CD4-positive, alpha-beta T cell (primary cell): ENCODE data around the gene OR8B8. TPM values are rescaled to one million over a fixed set of nuclear protein-coding genes. Genes with fewer than 3 reads are reported as not detected.

Experiments used
- ATAC-seq: fragments of 200-7000 bp; cut with Tn5 transposase; one replicate; pipeline ENCODE4 v1.10.0; 2022; ENCODE audit warnings: mild to moderate bottlenecking; ENCODE audit not compliant: poor library complexity
- CTCF ChIA-PET: fragments of 350-600 bp; sonication (Branson Sonifier 250); formaldehyde crosslinking; loops from one replicate; lab custom pipeline; 2021; ENCODE audit warnings: antibody characterized with exemption, inconsistent platforms; lab: Charles Lee
- POLR2A ChIA-PET: fragments of 350-600 bp; sonication (Branson Sonifier 250); formaldehyde crosslinking; loops from one replicate; lab custom pipeline; 2021; ENCODE audit warnings: antibody characterized with exemption, inconsistent platforms; lab: Charles Lee
- DNase-seq, 14 experiments: peaks; one replicate each; pipeline ENCODE4 v3.0.0-alpha.2; 2013 to 2020; ENCODE audit warnings: mixed read lengths in 2 of 14
- H3K27ac ChIP-seq, 2 donors: one replicate each; pipeline versions ENCODE4 v1.5.1 to v1.7.0; 2013; ENCODE audit warnings: low read length in 2 of 2, low read depth in 1 of 2, mild to moderate bottlenecking in 1 of 2
- H3K27me3 ChIP-seq, 2 experiments: 1 replicate in 1 of 2; 2 replicates in 1 of 2; pipeline versions ENCODE4 v1.6.1 to v1.7.0; 2013; ENCODE audit warnings: low read length in 2 of 2, control low read depth in 1 of 2, mild to moderate bottlenecking in 1 of 2, moderate library complexity in 1 of 2; ENCODE audit not compliant: insufficient read depth in 2 of 2, control insufficient read depth in 1 of 2
- H3K36me3 ChIP-seq: one replicate; pipeline ENCODE4 v1.6.1; 2013; ENCODE audit warnings: low read length, control low read depth; ENCODE audit not compliant: insufficient read depth
- H3K4me1 ChIP-seq: one replicate; pipeline ENCODE4 v1.6.1; 2013; ENCODE audit warnings: low read length, control low read depth; ENCODE audit not compliant: insufficient read depth
- H3K4me3 ChIP-seq: one replicate; pipeline ENCODE4 v1.5.1; 2013; ENCODE audit warnings: mild to moderate bottlenecking, low read length, moderate library complexity
- H3K9me3 ChIP-seq, 2 experiments: 1 replicate in 1 of 2; 2 replicates in 1 of 2; pipeline versions ENCODE4 v1.6.1 to v1.7.0; 2013; ENCODE audit warnings: low read length in 2 of 2, mild to moderate bottlenecking in 2 of 2, control low read depth in 1 of 2, moderate library complexity in 1 of 2; ENCODE audit not compliant: control insufficient read depth in 1 of 2, insufficient read depth in 1 of 2
- H3K27ac Mint-ChIP-seq: one replicate; pipeline ENCODE4 v1.8.0; 2020; ENCODE audit warnings: mixed read lengths
- H3K27me3 Mint-ChIP-seq: one replicate; pipeline ENCODE4 v1.8.0; 2021; ENCODE audit warnings: mixed read lengths
- H3K36me3 Mint-ChIP-seq: one replicate; pipeline ENCODE4 v1.8.0; 2021; ENCODE audit warnings: low read depth, mixed read lengths
- H3K4me1 Mint-ChIP-seq: one replicate; pipeline ENCODE4 v1.8.0; 2021; ENCODE audit warnings: low read depth, mixed read lengths
- H3K4me3 Mint-ChIP-seq: one replicate; pipeline ENCODE4 v1.8.0; 2020; ENCODE audit warnings: mild to moderate bottlenecking, mixed read lengths
- H3K9me3 Mint-ChIP-seq: one replicate; pipeline ENCODE4 v1.8.0; 2020; ENCODE audit warnings: mixed read lengths
- intact Hi-C, 2 experiments: fragments of 100-400 bp; cut with DNase I in 1 of 2; cut with micrococcal nuclease in 1 of 2; formaldehyde crosslinking; loops; one replicate each; pipeline versions ENCODE4 v1.15.1 to v1.9.0; 2023 to 2025; cut with DNase I, micrococcal nuclease
- total RNA-seq, 174 experiments: library from RNA in 2 of 174; stranded (reverse) in 2 of 174; gene quantifications; one replicate each; pipeline ENCODE4 v1.2.3 and lab custom pipeline; 2021 to 2026
- TF ChIP-seq, protein P1 (sequence below): fragments of 200-600 bp; IDR thresholded peaks from one replicate; pipeline ENCODE4 v1.8.0; 2022; ENCODE audit warnings: antibody characterized with exemption, mild to moderate bottlenecking

OR8B8 gene
- total RNA-seq, 2 experiments from 2014 or later: not detected

DNA sequence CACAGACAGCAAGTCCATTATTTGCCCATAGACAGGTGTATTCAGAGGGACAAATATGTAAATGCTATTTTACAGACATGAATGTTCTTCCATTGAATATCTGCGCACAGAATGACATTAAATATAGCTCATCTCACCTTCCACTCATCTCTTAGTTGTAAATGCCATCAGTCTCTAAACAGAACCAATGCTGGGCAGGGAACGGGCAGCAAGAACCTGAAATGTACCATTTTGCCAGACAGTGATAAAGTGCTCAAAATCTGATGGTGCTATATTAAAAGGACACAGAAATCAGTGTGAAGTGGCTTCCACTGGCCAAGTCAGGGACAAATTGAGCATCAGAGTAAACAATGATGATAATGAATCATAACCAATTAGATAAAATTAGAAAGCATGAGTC is 10.8 kb downstream of the OR8B8 start:
- Histone ChIP-seq H3K9me3 (peaks cover 0 to 4% of the 10 kb centered on the region in 2 experiments), H3K4me3 (no peak overlapping the region), H3K27me3 (no peaks in the 10 kb centered on the region), H3K4me1 (no peaks in the 10 kb centered on the region), H3K36me3 (no peaks in the 10 kb centered on the region), H3K27ac (no peak overlapping the region)
- ChIA-PET POLR2A (no interaction called here), CTCF (no interaction called here)
- H3K4me3 Mint-ChIP-seq: no peak overlapping the region
- no peaks in the 10 kb centered on the region for H3K36me3 Mint-ChIP-seq
- H3K27ac Mint-ChIP-seq: no peak overlapping the region
- no peak for DNase-seq
- no peaks in the 10 kb centered on the region for H3K4me1 Mint-ChIP-seq
- TF ChIP-seq, protein P1, sequence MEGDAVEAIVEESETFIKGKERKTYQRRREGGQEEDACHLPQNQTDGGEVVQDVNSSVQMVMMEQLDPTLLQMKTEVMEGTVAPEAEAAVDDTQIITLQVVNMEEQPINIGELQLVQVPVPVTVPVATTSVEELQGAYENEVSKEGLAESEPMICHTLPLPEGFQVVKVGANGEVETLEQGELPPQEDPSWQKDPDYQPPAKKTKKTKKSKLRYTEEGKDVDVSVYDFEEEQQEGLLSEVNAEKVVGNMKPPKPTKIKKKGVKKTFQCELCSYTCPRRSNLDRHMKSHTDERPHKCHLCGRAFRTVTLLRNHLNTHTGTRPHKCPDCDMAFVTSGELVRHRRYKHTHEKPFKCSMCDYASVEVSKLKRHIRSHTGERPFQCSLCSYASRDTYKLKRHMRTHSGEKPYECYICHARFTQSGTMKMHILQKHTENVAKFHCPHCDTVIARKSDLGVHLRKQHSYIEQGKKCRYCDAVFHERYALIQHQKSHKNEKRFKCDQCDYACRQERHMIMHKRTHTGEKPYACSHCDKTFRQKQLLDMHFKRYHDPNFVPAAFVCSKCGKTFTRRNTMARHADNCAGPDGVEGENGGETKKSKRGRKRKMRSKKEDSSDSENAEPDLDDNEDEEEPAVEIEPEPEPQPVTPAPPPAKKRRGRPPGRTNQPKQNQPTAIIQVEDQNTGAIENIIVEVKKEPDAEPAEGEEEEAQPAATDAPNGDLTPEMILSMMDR: no peak
- peaks cover 29% of the 10 kb centered on the region for H3K27me3 Mint-ChIP-seq
- intact Hi-C loops: no loop called here
- no peak for ATAC-seq
- H3K9me3 Mint-ChIP-seq: peaks cover 4% of the 10 kb centered on the region

DNA sequence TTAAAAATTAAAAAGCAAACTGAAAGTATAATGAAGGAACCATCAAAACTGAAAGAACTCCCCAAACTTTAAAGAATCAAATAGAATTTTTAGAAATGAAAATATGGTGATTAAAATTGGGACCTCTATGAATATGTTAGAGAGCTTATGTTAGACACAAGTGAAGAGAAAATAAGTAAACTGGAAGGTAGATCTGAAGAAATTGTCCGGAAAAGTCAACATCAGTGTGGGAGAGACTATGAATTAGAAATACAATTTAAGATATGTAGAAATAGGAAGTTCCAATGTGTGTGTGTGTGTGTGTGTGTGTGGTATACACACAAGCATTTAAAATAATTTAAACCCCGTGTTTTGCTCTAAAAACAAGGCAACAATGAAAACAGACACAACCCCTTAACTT is 15.9 kb downstream of the OR8B8 start:
- no peak for DNase-seq
- Mint-ChIP-seq H3K9me3 (peaks cover 3% of the 10 kb centered on the region), H3K4me1 (no peaks in the 10 kb centered on the region), H3K27me3 (peaks cover 11% of the 10 kb centered on the region), H3K27ac (no peak overlapping the region), H3K36me3 (no peaks in the 10 kb centered on the region), H3K4me3 (no peak overlapping the region)
- H3K27ac ChIP-seq: no peak overlapping the region
- no peaks in the 10 kb centered on the region for H3K4me1 ChIP-seq
- no peak overlapping the region for H3K4me3 ChIP-seq
- TF ChIP-seq, protein P1: no peak
- CTCF ChIA-PET: no interaction called here
- intact Hi-C loops: no loop called here
- POLR2A ChIA-PET: no interaction called here
- H3K36me3 ChIP-seq: no peaks in the 10 kb centered on the region
- H3K27me3 ChIP-seq: no peaks in the 10 kb centered on the region
- no peaks in the 10 kb centered on the region for H3K9me3 ChIP-seq
- no peak for ATAC-seq

DNA sequence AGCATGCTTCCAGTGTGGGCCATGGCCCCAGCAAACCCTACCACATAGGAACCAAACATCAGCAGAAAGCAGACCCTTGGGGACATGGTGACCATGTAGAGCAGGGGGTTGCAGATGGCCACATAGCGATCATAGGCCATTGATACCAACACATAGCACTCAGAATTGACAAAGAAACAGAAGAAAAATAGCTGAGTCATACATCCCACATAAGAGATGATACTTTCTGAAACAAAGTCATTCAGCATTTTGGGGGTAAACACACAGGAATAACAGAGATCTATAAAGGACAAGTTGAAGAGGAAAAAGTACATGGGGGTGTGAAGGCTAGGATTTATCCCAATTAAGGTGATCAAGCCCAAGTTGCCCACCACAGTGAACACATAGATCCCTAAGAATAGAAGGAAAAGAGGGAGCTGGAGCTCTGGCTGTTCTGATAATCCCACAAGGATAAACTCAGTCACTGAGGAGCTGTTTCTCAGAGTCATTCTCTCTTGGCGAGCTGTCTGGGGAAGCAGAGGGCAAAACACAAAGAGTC is 21.0 kb downstream of the OR8B8 start, which contains the start of gene OR8B4:
TSS of gene OR8B4 (minus strand) at position 488 of the 538 bp plus-strand sequence. CDS start at position 488, 0 bp downstream.
- Mint-ChIP-seq H3K9me3 (peaks cover 3% of the 10 kb centered on the region), H3K36me3 (no peaks in the 10 kb centered on the region), H3K27me3 (peaks cover 21% of the 10 kb centered on the region), H3K27ac (no peak within 1 kb of the TSS), H3K4me3 (no peak within 1 kb of the TSS), H3K4me1 (no peaks in the 10 kb centered on the region)
- no peaks in the 10 kb centered on the region for H3K4me1 ChIP-seq
- intact Hi-C loops: no loop called here
- TF ChIP-seq, protein P1: no peak
- CTCF ChIA-PET: no interaction called here
- H3K27ac ChIP-seq: no peak within 1 kb of the TSS
- no peaks in the 10 kb centered on the region for H3K9me3 ChIP-seq
- POLR2A ChIA-PET: no interaction called here
- ATAC-seq (no peak), DNase-seq (no peak)
- H3K36me3 ChIP-seq: no peaks in the 10 kb centered on the region
- H3K4me3 ChIP-seq: no peak within 1 kb of the TSS
- H3K27me3 ChIP-seq: no peaks in the 10 kb centered on the region
